ENCODE data around the gene DRD2.
"Not testable (repeated sequence)": the region's sequence is repeated elsewhere in the genome, so short reads cannot be mapped to it uniquely, and the experiment has no call there.

Gene DRD2

DNA sequence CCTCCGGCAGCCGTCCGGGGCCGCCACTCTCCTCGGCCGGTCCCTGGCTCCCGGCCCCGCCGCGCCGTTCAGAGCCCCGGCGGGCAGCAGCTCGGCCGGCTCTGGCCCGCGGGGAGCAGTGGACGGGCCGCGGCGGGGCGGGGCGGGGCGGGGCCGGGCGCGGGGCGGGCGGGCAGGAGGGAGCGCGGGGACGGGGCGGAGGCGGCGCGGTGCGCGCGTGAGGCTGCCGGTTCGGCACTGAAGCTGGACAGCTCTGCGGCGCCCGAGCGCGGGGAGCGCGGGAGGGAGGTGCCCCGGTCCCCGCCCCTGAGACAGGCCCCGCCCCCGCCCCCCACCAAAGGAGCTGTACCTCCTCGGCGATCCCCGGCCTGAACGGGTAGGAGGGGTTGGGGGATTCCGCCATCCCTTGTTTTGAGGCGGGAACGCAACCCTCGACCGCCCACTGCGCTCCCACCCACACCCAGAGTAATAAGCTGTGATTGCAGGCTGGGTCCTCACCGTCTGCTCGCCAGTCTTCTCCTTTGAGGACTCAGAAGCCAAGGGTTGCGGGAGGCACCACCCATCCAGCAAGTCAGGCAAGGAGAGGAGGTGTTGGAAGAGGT lies at the start of gene DRD2:
Gene DRD2 (minus strand): TSS at position 239 of the 602 bp plus-strand sequence. CDS start 50,747 bp downstream, outside the sequence.
- no peaks in the 10 kb centered on the region for H3K79me2 ChIP-seq (ENCODE audit: insufficient read depth, low read depth)
- no peak within 1 kb of the TSS for H3K4me3 ChIP-seq (IDR thresholded peaks at IDR 0.05; ENCODE audit: insufficient read depth, low read depth, low read length)
- no peaks in the 10 kb centered on the region for H3K27me3 ChIP-seq (ENCODE audit: insufficient read depth, low read depth)
- H3K27ac ChIP-seq, result no peak within 1 kb of the TSS
- H3K9ac ChIP-seq, result no peak within 1 kb of the TSS
- H3K4me2 ChIP-seq, result no peak within 1 kb of the TSS
- H3K36me3 ChIP-seq (ENCODE audit: insufficient read depth), result no peaks in the 10 kb centered on the region
- H3K4me1 ChIP-seq (ENCODE audit: low read depth, poor library complexity, severe bottlenecking), result no peaks in the 10 kb centered on the region
- no peaks in the 10 kb centered on the region for H4K20me1 ChIP-seq (ENCODE audit: insufficient read depth)
- H2AFZ ChIP-seq (ENCODE audit: low read depth), result no peak within 1 kb of the TSS
- TF ChIP-seq, protein P1, sequence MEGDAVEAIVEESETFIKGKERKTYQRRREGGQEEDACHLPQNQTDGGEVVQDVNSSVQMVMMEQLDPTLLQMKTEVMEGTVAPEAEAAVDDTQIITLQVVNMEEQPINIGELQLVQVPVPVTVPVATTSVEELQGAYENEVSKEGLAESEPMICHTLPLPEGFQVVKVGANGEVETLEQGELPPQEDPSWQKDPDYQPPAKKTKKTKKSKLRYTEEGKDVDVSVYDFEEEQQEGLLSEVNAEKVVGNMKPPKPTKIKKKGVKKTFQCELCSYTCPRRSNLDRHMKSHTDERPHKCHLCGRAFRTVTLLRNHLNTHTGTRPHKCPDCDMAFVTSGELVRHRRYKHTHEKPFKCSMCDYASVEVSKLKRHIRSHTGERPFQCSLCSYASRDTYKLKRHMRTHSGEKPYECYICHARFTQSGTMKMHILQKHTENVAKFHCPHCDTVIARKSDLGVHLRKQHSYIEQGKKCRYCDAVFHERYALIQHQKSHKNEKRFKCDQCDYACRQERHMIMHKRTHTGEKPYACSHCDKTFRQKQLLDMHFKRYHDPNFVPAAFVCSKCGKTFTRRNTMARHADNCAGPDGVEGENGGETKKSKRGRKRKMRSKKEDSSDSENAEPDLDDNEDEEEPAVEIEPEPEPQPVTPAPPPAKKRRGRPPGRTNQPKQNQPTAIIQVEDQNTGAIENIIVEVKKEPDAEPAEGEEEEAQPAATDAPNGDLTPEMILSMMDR (conservative IDR thresholded peaks at IDR 0.05; ENCODE audit: low read depth, low read length), result no peak

DNA sequence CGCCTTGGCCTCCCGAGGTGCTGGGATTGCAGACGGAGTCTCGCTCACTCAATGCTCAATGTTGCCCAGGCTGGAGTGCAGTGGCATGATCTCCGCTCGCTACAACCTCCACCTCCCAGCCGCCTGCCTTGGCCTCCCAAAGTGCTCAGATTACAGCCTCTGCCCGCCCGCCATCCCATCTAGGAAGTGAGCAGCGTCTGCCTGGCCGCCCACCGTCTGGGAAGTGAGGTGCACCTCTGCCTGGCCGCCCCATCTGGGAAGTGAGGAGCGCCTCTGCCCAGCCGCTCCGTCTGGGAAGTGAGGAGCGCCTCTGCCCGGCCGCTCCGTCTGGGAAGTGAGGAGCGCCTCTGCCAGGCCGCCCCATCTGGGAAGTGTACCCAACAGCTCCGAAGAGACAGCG lies 48.7 kb upstream of the DRD2 start:
- H3K4me3 ChIP-seq (IDR thresholded peaks at IDR 0.05; ENCODE audit: insufficient read depth, low read depth, low read length); H3K27me3 ChIP-seq (ENCODE audit: insufficient read depth, low read depth); H2AFZ ChIP-seq (ENCODE audit: low read depth); H3K27ac ChIP-seq; H3K36me3 ChIP-seq (ENCODE audit: insufficient read depth); H3K79me2 ChIP-seq (ENCODE audit: insufficient read depth, low read depth); H3K4me1 ChIP-seq (ENCODE audit: low read depth, poor library complexity, severe bottlenecking); H3K4me2 ChIP-seq; H4K20me1 ChIP-seq (ENCODE audit: insufficient read depth); H3K9ac ChIP-seq: not testable (repeated sequence)

DNA sequence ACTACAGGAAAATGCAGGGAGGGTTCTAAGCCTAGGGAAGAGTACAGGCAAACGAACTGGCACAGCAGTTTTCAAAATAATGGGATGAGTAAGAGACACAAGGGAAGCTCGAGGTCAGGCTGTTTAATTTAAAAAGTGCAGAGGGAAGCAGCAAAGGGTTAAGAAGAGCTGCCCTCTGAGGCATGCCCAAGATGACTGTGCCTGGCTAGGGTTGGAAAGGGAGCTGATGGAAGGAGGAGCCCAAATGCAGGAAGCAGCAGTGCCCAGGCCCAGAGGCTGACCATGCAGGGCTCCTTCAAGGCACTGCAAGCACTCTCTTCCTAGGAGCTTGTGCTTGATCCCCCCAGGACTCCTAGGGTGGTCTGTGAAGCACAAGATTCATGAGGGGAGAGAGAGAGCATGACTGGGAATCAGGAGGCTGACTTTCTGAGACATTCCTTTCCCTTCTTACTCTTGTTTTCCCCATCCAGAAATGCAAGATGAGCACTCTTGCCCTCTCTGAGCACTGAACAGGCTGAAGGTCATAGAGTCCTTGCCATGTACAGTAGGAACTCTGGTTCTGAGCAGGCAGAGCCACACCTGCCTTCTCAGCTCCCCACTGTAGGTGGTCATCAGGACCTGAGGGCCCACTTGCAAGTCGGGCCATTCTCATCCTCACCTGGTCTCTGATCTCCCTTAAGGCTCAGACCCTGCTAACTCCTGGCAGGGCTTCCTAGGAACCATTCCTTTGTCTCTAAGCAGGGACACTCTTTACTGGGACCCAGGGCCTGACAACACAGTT lies 46.7 kb upstream of the DRD2 start:
- H3K4me1 ChIP-seq (ENCODE audit: low read depth, poor library complexity, severe bottlenecking), result no peaks in the 10 kb centered on the region
- H3K27me3 ChIP-seq (ENCODE audit: insufficient read depth, low read depth), result no peaks in the 10 kb centered on the region
- H3K79me2 ChIP-seq (ENCODE audit: insufficient read depth, low read depth), result no peaks in the 10 kb centered on the region
- H3K27ac ChIP-seq, result no peak overlapping the region
- H3K4me3 ChIP-seq (IDR thresholded peaks at IDR 0.05; ENCODE audit: insufficient read depth, low read depth, low read length), result no peak overlapping the region
- no peaks in the 10 kb centered on the region for H4K20me1 ChIP-seq (ENCODE audit: insufficient read depth)
- H2AFZ ChIP-seq (ENCODE audit: low read depth), result no peak overlapping the region
- TF ChIP-seq, protein P1 (conservative IDR thresholded peaks at IDR 0.05; ENCODE audit: low read depth, low read length), result no peak
- no peaks in the 10 kb centered on the region for H3K36me3 ChIP-seq (ENCODE audit: insufficient read depth)
- no peak overlapping the region for H3K4me2 ChIP-seq
- H3K9ac ChIP-seq, result no peak overlapping the region

DNA sequence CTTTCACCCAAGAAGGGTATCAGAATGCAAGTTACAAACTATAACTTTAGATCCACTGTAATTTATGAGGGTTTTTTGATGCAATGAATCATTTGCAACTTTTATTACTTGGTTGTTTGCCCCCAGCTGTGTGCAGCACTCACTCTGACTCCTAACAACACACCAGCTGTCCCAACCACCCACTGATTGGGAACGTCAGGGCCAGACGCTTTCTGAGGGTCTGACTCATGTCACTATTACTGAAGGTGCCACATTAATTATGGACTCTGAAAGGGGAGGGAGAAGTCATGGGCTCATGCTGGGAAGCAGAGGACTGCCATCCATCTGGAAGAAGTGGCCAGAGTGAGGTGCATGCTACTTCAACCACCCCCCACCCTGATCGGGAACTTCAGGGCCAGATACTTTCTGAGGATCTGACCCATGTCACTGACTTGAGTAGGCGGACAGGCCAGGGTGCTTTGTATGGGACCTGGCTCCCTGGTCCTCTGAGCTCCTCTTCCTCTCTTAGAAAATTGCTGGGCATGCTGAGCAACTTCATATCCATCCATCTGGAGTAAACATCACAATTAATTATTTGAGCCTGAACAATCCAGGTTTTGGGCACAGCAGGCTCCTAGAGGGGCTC lies 44.9 kb upstream of the DRD2 start:
- H3K4me3 ChIP-seq (IDR thresholded peaks at IDR 0.05; ENCODE audit: insufficient read depth, low read depth, low read length), result no peak overlapping the region
- no peaks in the 10 kb centered on the region for H3K27me3 ChIP-seq (ENCODE audit: insufficient read depth, low read depth)
- H3K4me2 ChIP-seq, result no peak overlapping the region
- H4K20me1 ChIP-seq (ENCODE audit: insufficient read depth), result no peaks in the 10 kb centered on the region
- TF ChIP-seq, protein P1 (conservative IDR thresholded peaks at IDR 0.05; ENCODE audit: low read depth, low read length), result no peak
- H3K36me3 ChIP-seq (ENCODE audit: insufficient read depth), result no peaks in the 10 kb centered on the region
- no peaks in the 10 kb centered on the region for H3K4me1 ChIP-seq (ENCODE audit: low read depth, poor library complexity, severe bottlenecking)
- no peak overlapping the region for H3K27ac ChIP-seq
- H2AFZ ChIP-seq (ENCODE audit: low read depth), result no peak overlapping the region
- H3K79me2 ChIP-seq (ENCODE audit: insufficient read depth, low read depth), result no peaks in the 10 kb centered on the region
- no peak overlapping the region for H3K9ac ChIP-seq

All from KMS-11 (cell line).